ENCODE results near the gene PDIA5.

Gene PDIA5

DNA sequence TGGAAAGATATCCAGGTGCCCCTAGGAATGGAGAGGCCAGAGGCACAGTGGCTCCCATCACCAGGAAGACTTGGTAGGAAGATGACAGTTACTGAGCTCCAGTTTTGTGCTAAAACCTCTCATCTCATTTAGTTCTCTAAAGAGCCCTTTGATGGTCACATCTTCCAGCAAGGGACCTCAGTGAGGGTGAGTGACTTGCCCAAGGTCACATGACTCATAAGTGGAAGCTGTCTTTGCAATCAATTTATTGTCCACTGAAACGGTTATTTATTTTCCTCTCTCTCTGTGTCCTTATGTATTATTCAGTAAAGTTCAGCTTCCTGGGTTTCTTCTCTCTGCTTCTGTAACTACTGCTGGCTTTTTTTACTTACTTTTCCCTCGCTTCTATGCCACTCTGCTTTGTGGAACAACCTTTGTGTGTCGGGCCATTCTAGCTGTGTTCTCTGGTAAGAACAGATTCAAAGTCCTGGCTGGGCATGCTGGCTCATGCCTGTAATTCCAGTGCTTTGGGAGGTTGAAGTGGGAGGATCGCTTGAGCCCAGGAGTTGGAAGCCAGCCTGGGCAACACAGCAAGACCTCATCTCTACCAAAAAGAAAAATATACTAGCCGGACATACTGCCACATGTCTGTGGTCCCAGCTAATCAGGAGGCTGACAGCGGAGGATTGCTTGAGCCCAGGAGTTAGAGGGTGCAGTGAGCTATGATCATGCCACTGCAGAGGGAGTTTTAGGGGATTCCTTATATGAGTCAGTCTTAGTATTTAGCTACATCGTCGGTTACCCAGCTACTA lies 55.9 kb downstream of the PDIA5 start:
- no peak for FAIRE-seq

DNA sequence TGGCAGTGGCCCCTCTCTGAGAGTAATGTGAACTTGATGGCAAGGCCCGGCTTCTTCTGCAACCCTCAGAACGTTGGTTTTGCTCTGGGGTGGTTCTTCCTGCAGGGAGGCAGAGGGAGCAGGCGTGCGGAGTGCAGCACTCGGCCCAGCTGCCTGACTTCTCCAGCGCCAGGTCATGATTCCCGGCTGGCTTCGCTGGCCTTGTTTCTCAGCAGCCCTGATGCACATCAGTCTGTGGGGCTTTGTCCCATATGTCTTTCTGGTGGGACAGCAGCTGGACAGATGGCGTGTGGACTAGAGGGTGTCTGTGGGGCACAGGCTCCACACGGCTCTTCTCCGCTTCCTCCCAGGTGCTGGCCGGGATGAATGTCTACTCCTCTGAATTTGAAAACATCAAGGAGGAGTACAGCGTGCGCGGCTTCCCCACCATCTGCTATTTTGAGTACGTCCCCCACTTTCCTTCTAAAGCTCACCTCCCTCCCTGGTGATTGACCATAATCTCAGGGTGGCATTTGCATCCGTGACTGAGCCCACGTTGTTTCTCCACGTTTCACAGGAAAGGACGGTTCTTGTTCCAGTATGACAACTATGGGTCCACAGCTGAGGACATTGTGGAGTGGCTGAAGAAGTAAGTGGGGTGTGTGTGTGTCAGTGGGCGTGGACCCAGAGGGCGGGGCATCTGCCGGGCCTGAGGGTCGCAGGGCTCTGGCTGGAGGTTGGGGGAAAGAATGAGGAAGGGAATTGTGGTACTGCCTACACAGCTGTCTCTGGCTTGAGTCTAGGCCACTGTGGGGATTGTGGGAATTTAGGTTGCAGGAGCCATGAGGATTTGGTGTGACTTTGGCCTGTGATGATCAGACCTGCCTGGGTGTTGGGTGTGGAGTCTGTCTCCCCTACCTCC lies 57.1 kb downstream of the PDIA5 start:
- no peak for FAIRE-seq

DNA sequence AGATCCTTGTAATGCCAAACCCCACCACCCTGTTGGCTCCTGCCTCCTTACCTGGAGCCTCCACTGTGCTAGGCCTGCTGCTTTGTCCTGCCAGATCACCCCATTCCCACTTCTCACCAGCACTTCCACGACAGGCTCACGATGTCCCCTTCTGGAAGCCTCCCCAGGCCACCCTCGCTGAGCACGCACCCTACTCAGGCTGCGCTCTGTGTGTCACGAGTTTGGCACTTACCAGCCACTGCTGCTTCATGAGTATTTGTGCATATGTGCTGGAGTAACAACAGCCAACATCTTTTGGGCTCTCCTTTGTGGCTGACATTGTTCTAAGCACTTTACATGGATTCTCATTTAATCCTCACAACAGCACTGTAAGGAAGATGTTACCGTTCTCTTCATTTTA lies 58.1 kb downstream of the PDIA5 start:
- no peak for FAIRE-seq

DNA sequence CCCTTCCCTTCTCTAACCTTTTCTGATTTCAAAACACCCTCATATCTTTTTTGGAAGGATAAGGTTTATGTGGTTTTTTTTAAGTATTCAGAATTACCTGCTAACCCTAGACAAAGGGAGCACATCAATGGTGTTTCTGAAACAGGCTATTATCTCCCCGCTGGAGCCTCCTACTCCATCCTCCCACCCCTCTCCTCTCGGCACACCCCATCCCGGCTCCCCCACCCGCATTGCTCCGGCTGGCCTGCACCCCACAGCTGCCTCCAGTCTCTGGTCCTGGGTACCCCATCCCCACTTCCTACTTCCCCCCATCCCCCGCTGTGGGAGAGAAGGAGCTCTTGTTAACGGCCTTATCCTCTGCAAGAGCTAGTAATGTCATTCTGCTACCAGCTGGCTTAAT lies 59.2 kb downstream of the PDIA5 start:
- FAIRE-seq: no peak

DNA sequence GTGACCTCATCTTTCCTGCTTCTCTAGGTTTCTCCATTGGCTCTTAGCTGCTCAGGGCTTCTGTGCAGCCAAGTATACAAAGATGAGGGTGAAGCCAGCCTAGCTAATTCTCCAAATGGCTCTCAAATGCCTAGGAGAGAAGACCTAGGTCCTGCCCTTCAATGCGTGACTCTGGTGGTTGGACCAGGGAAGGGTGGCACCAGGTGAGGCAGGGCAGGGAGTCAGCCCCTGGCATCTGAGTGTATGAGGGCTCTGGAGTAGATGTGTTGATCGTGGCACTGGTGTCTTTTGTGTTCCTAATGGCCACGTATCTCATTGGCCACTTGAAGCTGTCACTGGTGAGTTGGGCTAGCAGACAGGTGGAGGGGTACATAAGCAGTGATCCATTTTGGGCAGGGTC lies 59.8 kb downstream of the PDIA5 start:
- no peak for FAIRE-seq

DNA sequence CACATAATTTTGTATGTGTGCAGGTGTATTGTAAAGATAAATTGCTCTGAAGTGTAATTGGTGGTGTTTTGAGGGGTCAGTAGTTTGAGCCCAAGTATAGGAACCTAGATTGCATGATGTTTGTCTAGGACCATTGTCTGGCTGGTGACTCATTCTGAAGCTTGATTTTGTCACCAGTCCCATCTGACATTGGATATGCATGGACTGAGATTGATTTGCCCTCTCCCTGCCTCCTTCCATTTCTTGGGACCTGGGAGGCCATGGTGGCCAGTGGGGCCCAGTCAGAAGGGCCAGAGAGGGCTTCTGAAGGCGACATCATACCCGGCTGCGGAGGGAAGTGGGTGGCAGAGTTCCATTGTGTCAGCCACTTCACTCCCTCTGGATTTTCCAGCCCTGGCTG lies 62.3 kb downstream of the PDIA5 start:
- FAIRE-seq: no peak

DNA sequence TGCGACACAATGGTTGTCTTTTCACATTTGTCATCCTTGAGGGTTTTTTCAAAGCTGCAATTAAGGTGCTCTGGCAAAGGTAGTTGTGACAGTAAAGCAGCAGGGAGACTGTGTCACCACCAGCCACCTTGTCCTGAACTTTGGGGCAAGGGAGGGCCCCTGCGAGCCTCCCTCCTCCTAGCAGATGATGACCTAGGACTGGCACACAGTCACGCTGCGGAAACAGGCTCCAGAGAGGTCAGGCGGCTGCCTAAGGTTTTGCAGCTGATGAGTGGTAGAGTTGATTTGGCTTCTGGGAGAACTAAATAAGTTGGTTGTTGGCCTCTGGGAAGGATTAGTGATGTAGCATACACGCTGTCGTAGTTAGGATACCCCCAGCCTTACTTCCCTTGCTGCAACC lies 62.7 kb downstream of the PDIA5 start:
- no peak for FAIRE-seq

DNA sequence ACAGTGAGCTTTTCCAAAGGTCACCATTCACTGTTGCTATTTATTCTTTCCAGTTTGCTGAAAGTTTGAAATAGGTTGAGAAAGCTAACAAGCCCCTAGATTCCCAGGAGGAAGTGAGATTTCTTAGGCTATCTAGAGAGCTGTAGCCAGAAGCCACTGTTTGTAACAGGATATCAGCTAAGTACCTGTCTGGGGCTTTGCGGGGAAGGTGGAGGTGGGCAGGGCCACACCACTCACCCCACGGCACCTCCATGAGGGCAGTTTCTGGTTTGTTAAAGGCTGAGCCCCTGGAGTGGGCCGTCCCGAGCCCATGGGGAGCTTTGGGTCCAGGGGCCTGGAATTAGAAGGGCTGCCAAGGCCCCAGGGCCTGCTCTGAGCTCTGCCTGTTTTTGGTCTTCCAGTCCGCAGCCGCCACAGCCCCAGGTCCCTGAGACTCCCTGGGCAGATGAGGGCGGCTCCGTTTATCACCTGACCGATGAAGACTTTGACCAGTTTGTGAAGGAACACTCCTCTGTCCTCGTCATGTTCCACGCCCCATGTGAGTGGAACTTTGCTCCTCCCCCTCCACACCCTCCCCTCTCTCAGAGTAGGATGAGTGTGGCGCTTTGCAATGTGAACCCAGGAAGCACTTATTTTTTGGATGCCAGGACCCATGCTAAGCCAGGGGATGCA lies 63.4 kb downstream of the PDIA5 start:
- no peak for FAIRE-seq

DNA sequence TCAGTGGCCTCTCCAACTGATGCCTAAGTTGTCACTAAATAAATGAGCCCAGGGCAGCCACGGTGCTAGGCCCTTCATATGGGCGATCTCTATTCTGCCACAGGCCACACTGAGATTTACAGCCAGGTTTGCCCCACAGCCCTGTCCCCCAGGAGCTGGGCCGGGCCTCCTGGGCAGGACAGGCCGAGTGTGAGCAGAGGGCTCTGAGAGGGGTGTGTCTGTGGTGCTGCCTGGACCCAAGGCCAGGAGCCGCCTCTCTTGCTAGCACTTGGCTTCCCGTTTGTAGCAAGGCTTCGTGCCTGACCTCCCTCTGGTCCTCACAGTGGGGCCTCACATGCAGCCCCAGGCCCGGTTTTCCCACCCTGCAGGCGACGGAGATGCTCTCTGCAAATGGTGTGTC lies 67.8 kb downstream of the PDIA5 start:
- FAIRE-seq: no peak

DNA sequence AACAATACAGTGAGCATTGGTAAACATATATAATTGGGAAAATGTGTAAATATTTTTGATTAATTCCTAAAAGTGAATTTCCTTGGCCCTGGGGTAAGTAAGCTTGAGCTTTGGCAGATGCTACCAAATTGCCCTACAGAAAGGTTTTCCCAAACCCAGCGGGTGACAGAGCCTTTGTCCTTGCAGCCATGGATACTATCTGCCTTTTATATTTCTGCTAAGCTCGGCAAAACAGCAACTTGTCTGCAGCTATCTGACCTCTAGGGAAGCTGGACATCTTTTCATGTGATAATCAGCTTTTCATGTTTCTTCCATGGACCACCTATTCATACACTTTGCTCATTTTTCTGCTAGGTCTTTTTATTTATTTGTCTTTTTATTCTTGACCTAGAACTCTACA lies 70.2 kb downstream of the PDIA5 start:
- FAIRE-seq: no peak

DNA sequence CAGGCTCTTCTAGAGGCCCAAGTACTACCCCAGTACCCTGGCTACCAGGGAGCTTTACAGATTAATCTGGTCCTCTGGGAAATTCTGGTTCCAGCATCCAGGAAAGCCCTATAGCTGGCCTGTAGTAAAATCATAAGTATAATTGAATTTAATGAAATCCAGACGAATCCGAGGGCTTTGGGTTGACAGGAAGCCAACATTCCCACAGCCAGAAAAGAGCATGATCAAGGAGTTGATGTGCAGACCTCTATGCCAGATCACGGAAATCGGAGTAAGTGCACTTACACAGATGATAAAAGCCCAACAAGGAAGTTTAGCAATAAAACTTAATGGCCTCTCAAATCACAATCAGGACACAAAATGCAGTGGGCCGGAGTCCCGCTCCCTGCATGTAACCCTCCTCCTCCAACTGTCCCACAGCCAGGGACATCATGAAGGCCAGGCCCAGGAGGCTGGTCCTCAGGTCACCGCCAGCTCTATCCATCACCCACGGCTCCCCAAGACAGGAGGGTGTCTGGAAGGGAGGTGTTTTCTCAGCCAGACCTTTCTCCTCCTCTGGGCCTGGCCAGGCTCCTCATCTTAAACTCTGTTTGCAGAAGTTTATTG lies 72.1 kb downstream of the PDIA5 start:
- FAIRE-seq: no peak

DNA sequence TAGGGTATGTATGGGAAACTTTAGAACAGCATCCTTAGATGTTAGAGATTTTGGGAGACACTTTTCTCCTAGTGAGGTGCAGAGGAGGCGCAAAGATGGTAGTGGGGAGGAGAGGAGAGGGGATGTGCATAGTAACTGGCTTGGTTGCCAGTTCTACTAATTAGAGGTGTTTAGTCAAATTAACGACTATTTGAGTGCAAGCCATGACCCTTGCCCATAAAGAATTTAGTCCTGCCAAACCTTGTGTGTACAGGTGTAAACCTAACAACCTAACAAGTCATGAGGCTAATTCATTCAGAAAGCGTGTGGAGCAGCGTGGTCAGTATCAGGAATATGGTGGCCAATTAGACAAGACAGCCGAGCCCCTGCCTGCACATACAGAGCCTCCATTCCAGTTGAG lies 72.7 kb downstream of the PDIA5 start:
- no peak for FAIRE-seq

DNA sequence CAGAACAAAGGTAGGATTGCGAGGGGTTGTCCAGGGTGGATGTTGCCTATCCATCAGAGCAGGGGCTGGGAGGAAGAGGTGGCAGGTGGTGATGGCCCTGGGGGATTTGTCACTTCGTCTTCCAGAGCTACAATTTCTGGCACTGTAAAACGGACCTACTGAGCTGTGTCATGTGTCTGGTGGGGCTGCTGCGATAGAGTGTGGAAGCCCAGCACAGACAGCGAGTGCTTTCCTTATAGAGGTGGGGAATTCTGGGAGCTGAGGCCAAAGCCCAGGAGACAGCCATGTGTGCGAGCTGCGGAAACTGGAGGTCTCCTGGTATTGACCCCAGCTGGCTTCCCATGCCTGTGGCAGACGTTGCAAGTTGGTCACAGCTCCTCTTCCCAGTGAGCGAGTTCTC lies 73.7 kb downstream of the PDIA5 start:
- FAIRE-seq: no peak

DNA sequence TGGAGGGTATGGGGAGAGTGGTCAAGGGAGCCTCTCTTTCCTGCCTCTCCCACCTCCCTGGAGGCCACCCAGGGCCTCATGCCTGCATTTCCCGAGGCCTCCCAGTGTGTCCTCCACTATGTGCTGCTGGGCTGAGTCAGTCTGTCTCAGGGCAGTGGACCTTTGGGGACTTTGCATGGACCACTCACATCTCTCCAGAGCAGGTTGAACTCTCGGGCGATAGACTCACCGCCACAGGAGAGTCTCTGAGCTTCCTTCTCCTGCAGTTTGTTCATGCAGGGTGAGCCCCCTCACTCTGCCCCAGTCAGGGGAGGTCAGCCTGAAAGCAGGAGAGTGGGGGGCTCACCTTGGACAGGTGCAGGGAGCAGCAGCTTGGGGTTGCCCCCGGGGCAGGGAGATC lies 74.5 kb downstream of the PDIA5 start:
- no peak for FAIRE-seq

DNA sequence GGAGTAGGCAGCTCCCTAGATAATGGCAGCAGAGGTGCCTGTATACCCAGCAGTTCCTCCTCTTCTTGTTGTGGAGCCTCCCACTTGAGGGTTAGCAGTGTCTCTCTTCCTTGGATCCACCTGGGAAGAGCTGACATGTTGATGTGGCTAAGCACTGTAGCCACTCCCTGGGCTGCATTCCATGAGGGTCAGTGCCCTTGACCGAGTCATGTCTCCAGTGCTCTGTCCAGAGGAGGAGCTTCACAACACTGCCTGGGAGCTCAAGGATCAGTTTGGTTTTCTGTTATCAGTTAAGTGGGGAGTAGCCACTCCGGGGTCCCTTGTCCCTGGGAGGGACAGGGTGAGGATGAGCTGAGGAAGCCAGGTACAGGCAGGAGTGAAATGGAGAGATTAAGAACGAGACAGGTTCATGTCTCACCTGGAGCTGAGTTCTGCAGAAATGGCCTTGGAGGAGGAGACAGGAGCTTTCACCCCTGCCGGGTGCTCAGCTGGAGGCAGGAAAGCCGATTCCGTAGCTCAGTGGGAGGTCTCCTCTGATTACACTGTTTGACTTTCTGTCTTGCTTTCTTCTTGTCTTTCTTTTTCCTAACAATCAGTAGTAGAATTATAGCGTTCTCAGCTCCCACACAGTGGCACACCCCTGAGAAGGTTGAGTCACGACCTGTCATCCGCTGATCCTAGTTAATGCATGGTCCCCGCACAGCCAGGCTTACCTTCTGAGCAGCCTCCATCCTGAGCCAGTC lies 77.0 kb downstream of the PDIA5 start:
- no peak for FAIRE-seq

DNA sequence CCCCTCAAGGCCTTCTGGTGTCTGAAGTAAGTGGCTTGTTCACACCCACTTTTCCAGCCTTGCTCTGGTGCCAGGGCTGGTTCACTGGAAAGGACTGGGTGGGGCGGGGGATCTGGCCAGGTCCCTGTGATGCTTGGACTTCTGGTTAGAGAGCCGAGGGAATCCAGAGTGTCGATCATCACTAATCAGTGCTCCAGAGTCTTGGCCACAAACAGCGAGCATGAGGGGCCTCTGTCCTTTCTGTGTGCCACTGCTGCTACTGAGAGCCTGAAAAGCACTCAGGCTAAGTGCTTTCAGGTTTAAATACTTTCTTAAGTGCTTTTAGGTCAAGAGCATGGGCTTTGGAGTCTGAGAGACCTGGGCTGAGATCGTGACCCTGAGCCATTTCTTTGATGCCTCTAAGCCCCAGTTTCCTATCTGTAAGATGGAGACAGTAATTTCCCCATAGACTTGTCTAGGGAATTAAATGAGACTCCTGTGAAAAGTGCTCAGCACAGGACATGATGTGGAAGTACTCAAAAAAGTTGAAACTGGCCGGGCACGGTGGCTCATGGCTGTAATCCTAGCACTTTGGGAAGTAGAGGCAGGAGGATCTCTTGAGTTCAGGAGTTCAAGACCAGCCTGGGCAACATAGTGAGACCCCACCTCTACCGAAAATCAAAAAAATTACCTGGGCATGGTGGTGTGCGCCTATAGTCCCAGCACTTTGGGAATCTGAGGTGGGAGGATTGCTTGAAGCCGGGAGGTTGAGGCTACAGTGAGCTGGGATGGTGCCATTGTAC lies 81.1 kb downstream of the PDIA5 start:
- FAIRE-seq: no peak

DNA sequence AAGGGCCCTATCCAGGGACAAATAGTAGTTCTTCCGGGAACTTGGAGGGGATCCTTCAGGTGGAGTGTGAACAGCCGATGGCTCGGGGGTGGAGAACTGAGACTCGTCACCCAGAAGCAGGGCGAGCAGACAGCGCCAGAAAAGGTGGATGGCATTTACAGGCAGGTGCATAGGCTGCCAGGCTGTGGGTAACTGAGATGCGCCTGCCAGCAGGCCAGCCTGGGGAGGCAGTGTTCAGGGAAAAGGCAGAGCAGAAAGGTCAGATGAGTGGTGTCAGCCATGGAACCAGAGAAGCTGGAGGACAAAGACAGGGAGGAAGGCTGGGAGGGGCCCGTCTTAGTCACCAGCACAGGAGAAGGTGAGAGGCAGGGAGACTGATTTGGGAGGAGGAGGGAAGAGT lies 81.9 kb downstream of the PDIA5 start:
- FAIRE-seq: no peak

DNA sequence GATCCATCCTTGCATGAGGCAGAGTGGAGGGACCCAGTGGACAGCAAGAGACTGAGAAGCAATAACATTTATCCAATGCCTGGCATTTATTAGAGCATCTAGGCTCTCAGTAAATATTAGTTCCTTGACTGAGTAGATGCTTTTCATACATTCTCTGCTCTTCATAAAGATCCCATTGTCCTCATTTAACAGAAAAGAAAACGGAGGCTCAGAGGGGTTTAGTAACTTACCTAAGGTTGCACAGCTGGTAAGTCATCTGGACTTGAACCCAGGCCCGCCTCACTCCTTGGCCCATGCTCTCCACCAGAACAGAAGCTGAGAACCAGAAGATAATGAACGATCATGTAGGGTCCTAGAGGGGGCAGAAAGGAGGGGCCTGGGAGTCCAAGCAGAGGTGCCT lies 82.7 kb downstream of the PDIA5 start:
- FAIRE-seq: no peak

DNA sequence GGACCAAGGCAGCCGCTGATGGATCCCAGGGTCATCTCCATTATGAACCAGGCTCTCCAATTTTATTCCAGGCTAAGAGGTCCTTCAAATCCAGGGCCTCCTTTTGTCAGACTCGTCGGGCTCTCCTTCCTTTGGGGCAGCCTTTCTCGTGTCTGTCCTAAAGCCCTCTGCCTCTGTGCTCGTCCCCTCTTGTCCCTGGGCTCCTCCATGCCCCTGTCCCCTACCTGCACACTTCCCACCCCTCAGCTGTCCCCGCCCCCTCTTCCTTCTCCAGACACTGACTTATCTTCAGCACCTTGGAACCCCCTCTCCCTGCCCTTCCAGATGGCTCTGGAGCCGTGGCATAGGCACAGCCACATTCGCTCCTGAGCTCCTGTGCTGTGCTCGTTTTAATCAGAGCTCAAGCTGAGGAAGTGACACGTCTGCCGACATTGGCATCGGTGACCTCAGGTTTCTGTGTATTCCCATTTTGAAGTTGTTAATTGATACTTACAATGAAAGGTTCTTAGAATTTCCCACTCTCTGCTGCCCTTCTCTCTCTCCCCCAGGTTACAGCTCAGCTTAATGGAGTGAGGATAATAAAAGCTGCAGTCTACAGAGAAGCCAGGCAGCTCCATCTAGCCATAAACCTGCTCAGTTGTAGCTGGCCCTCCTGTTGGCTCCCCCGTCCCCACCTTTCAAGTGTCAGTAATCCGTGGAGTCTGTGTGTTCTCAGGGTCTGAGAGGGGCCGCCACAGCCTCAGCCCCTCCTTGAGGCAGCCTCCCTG lies 83.8 kb downstream of the PDIA5 start:
- FAIRE-seq: no peak

DNA sequence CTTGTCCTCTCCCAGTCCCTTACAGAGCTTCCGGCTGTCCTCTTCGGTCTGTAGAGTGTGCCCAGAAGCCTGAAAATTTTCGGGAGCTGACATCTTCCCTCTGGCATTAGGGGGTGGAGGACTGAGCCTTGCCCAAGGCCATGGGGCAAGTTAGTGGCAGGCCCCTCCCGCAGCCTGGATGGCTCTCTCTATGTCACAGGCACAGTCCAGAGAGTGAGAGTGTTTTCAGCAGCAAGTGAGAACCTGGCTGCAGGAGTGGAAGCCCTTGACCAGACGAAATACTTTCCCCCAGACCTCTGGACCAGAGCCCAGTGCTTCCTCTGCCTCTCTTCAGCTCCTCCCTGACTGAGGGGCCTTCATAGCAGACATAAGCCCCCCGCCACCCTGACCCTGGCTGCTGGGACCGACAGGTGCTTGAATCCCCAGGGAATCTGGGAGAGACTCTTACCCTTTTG lies 84.5 kb downstream of the PDIA5 start:
- FAIRE-seq: no peak
